Esophagus squamous epithelium (tissue), 5 donors: ENCODE measurements around the gene GDI1. TPM values are rescaled to one million over a fixed set of nuclear protein-coding genes. Genes with fewer than 3 reads are reported as not detected.

Source experiments
- DNase-seq: peaks from one replicate; lab custom pipeline; 2025; lab: John Stamatoyannopoulos, UW
- H3K27ac ChIP-seq, 4 donors: fragments of 200-600 bp; sonication (generic); one replicate each; pipeline ENCODE4 v1.5.1; 2016 to 2019; ENCODE audit warnings: mild to moderate bottlenecking in 1 of 4
- H3K27me3 ChIP-seq, 4 donors: fragments of 200-600 bp; sonication (generic); 1 replicate in 3 of 4; 2 replicates in 1 of 4; pipeline versions ENCODE4 v1.5.1 to v1.6.0; 2017 to 2021; ENCODE audit warnings: antibody characterized with exemption in 1 of 4
- H3K36me3 ChIP-seq, 3 donors: fragments of 200-600 bp; sonication (generic); one replicate each; pipeline ENCODE4 v1.5.1; 2016 to 2019
- H3K4me1 ChIP-seq, 3 donors: fragments of 200-600 bp; sonication (generic); one replicate each; pipeline ENCODE4 v1.5.1; 2017 to 2019
- H3K4me3 ChIP-seq, 4 donors: fragments of 200-600 bp; sonication (generic); 1 replicate in 3 of 4; 2 replicates in 1 of 4; pipeline ENCODE4 v1.5.1; 2016 to 2019; ENCODE audit warnings: mild to moderate bottlenecking in 2 of 4, moderate library complexity in 1 of 4
- H3K9me3 ChIP-seq, 3 donors: fragments of 200-600 bp; sonication (generic); one replicate each; pipeline ENCODE4 v1.5.1; 2016 to 2019
- CTCF ChIP-seq, 6 experiments: fragments of 450-650 bp in 4 of 6; fragments of 200-600 bp in 2 of 6; sonication (generic) in 2 of 6; IDR thresholded peaks; one replicate each; pipeline ENCODE4 v1.5.1; 2016 to 2019; ENCODE audit warnings: antibody characterized with exemption in 6 of 6, mild to moderate bottlenecking in 4 of 6, moderate library complexity in 4 of 6
- POLR2A ChIP-seq, 4 donors: fragments of 450-650 bp; IDR thresholded peaks; one replicate each; pipeline ENCODE4 v1.6.1; 2017; ENCODE audit warnings: antibody characterized with exemption in 4 of 4, mild to moderate bottlenecking in 4 of 4, moderate library complexity in 3 of 4
- WGBS, 2 donors: methylation state at CpG; one replicate each; pipeline ENCODE4 v1.1.5; 2018; 5-methylcytosine and 5-hydroxymethylcytosine counted together
- intact Hi-C: fragments of 100-400 bp; cut with DNase I; formaldehyde crosslinking; loops from one replicate; pipeline ENCODE4 v1.15.0; 2022
- total RNA-seq, 4 donors: library from RNA; depleted of rRNA; stranded (reverse); fragments of >200 nt; gene quantifications; one replicate each; pipeline ENCODE4 v1.1.0, GENCODE V29; 2016
- donor health status: DM: yes; HTN: yes; CAD: no.

Gene GDI1
- total RNA-seq, 4 donors from 2014 or later, result 35.2 to 82.6 (median 35.6) TPM

DNA sequence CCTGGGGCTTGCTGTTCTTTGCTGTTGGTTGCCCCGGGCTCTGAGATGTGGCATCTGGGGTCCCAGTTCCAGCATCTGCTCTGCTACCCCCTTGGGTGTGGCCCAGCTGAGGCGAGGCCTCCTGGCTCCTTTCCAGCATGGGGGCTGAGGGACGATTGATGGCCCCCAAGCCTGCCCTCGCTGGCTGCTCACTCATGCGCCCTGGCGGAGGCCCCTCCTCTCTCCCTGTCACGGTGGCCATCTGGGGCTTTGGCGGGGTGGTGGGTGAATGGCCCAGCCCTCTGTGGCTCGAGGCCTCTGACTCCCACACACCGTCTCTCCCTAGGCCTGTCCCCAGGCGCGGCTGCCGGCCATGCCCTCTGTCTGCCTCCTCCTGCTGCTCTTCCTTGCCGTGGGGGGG lies 22.9 kb downstream of the GDI1 start:
- no peaks in the 10 kb centered on the region for H3K9me3 ChIP-seq
- DNase-seq, result no peak
- H3K27me3 ChIP-seq, result no peaks in the 10 kb centered on the region
- peak overlapping the region in 2 of 4 donors; percentile 59 to 74 for H3K4me3 ChIP-seq
- peaks cover 5 to 31% (median 7%) of the 10 kb centered on the region in 3 donors for H3K4me1 ChIP-seq
- intact Hi-C loops, result no loop called here
- 49% methylated on average over 6 of the region's 14 CpGs; no CpG with 5 or more reads in 1 of the 2 donors for whole genome bisulfite sequencing, 2 donors
- H3K27ac ChIP-seq, result no peak overlapping the region
- peaks cover 0 to 21% (median 0%) of the 10 kb centered on the region in 3 donors for H3K36me3 ChIP-seq
- TF ChIP-seq POLR2A (IDR thresholded peaks at IDR 0.05) (no peak), CTCF (IDR thresholded peaks at IDR 0.05) (no peak)

DNA sequence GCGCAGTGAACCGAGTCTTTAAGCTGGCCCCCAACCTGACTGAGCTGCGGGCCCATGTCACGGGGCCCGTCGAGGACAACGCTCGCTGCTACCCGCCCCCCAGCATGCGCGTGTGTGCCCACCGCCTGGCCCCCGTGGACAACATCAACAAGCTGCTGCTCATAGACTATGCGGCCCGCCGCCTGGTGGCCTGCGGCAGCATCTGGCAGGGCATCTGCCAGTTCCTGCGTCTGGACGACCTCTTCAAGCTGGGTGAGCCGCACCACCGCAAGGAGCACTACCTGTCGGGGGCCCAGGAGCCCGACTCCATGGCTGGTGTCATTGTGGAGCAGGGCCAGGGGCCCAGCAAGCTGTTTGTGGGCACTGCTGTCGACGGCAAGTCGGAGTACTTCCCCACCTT lies 23.4 kb downstream of the GDI1 start:
- peaks cover 0 to 25% (median 0%) of the 10 kb centered on the region in 3 donors for H3K36me3 ChIP-seq
- H3K27me3 ChIP-seq, result no peaks in the 10 kb centered on the region
- intact Hi-C loops, result no loop called here
- no peak for DNase-seq
- H3K4me3 ChIP-seq, result peak overlapping the region in 1 of 4 donors; percentile 74
- 93% methylated on average over 13 of the region's 26 CpGs; no CpG with 5 or more reads in 1 of the 2 donors for WGBS, 2 donors
- TF ChIP-seq CTCF (IDR thresholded peaks at IDR 0.05), result no peak
- H3K27ac ChIP-seq, result no peak overlapping the region
- no peaks in the 10 kb centered on the region for H3K9me3 ChIP-seq
- peaks cover 5 to 31% (median 7%) of the 10 kb centered on the region in 3 donors for H3K4me1 ChIP-seq

DNA sequence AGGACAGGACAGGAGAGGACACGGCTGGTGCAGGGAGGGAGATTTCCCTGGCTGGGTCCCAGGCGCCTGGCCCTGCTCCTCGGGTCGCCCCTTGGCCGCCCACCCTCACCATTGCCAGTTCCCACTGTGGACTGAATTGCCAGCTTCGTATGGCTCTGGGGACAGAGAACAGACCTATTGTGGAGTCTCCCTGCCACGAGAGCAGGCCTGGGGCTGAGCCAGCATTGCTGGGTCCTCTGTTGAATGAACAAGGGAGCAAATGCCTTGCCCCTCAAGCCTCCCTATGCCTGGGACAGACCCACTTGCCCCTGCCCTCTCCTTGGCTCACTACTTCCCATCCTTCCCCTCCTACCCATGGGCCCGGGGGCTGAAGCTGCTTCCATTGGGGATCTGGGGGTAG lies 25.4 kb downstream of the GDI1 start:
- H3K27me3 ChIP-seq, result no peaks in the 10 kb centered on the region
- intact Hi-C loops, result no loop called here
- H3K4me3 ChIP-seq, result no peak overlapping the region
- TF ChIP-seq POLR2A (IDR thresholded peaks at IDR 0.05), result no peak
- TF ChIP-seq CTCF (IDR thresholded peaks at IDR 0.05), result no peak
- H3K4me1 ChIP-seq, result peaks cover 5 to 27% (median 7%) of the 10 kb centered on the region in 3 donors
- 73 to 100% methylated on average over 1 to 2 of the region's 8 CpGs for WGBS, 2 donors
- H3K36me3 ChIP-seq, result peaks cover 0 to 46% (median 0%) of the 10 kb centered on the region in 3 donors
- DNase-seq, result no peak
- H3K27ac ChIP-seq, result no peak overlapping the region
- H3K9me3 ChIP-seq, result no peaks in the 10 kb centered on the region

- peaks cover 0 to 59% (median 0%) of the 10 kb centered on the region in 3 donors for H3K36me3 ChIP-seq
- 92% methylated on average over 7 of the region's 36 CpGs; no CpG with 5 or more reads in 1 of the 2 donors for WGBS, 2 donors
- no peak for DNase-seq
- H3K4me3 ChIP-seq, result no peak overlapping the region
- H3K27me3 ChIP-seq, result no peaks in the 10 kb centered on the region
- no peaks in the 10 kb centered on the region for H3K9me3 ChIP-seq
- intact Hi-C loops, result no loop called here
- H3K4me1 ChIP-seq, result peaks cover 5 to 21% (median 7%) of the 10 kb centered on the region in 3 donors
- no peak overlapping the region for H3K27ac ChIP-seq
- TF ChIP-seq CTCF (IDR thresholded peaks at IDR 0.05), result no peak
- no peak for TF ChIP-seq POLR2A (IDR thresholded peaks at IDR 0.05)
These were observed 26.8 kb downstream of the GDI1 start for GRCh38 chrX:154463611-154464220.

DNA sequence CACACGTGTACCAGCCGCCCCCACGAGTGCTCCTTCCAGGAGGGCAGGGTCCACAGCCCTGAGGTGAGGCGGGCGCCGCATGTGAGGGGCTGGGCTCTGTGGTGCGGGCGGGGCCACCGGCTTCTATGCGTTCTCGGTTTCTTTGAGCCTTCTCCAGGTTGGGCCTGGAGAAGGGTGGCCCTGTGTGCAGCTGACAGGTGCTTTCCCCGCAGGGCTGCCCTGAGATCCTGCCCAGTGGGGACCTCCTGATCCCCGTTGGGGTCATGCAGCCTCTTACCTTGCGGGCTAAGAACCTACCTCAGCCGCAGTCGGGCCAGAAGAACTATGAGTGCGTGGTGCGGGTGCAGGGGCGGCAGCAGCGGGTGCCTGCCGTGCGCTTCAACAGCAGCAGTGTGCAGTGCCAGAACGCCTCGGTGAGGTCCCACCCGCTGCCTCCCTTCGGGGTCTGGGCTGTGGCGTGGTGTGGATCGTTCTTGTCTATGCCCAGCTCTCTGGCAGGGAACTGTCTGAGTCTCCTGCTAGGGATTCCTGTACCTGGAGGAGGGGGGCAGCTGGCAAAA lies 27.9 kb downstream of the GDI1 start:
- TF ChIP-seq CTCF (IDR thresholded peaks at IDR 0.05) (no peak), POLR2A (IDR thresholded peaks at IDR 0.05) (no peak)
- H3K27ac ChIP-seq, result no peak overlapping the region
- intact Hi-C loops, result no loop called here
- H3K27me3 ChIP-seq, result no peaks in the 10 kb centered on the region
- peaks cover 0 to 10% (median 3%) of the 10 kb centered on the region in 3 donors for H3K4me1 ChIP-seq
- H3K36me3 ChIP-seq, result peaks cover 0 to 71% (median 0%) of the 10 kb centered on the region in 3 donors
- H3K9me3 ChIP-seq, result no peaks in the 10 kb centered on the region
- no peak overlapping the region for H3K4me3 ChIP-seq
- DNase-seq, result no peak
- 98% methylated on average over 10 of the region's 28 CpGs; no CpG with 5 or more reads in 1 of the 2 donors for WGBS, 2 donors
